Measurements from ENCODE around the gene CUZD1.
"Not testable (repeated sequence)": the region's sequence is repeated elsewhere in the genome, so short reads cannot be mapped to it uniquely, and the experiment has no call there.

The CUZD1 gene

DNA sequence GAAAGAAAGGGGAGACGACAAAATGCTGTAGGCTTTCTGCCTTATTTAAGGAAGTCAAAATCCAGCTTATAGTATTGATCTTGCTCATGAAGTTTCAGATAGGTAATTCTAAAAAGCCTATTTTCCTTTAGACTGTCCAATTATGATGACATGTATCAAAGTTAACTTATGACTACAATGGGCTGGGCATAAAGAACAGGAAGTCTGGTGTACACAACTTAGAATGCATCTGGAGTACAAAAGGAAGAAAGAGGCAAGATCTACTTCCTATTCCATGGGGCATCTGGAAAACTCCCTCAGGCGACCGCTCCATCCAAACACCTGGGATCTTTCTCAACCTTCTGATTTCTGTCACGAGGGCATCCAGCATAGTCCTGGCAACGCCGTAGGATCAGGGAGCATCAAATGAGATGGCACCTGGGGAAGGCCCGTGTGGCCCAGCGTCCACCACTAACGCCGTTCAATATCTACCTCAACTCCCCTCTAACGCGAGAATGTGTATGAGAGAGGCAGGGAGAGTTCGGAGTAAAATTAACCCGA is 33.2 kb upstream of the CUZD1 start:
- DNase-seq (ENCODE audit: low read depth) = peak; percentile 24
- H3K4me3 ChIP-seq (ENCODE audit: low read depth, low read length) = peak overlapping the region; percentile 76
- no peak for TF ChIP-seq CTCF (conservative IDR thresholded peaks at IDR 0.05; ENCODE audit: low read depth, low read length)

- no peak for DNase-seq (ENCODE audit: low read depth)
- no peak overlapping the region for H3K4me3 ChIP-seq (ENCODE audit: low read depth, low read length)
- TF ChIP-seq CTCF (conservative IDR thresholded peaks at IDR 0.05; ENCODE audit: low read depth, low read length) = no peak
Observed at GRCh38 chr10:122877264-122877663, 31.6 kb upstream of the CUZD1 start.

GRCh38 chr10:122876467-122876855 is 30.8 kb upstream of the CUZD1 start:
- TF ChIP-seq CTCF (conservative IDR thresholded peaks at IDR 0.05; ENCODE audit: low read depth, low read length) = no peak
- DNase-seq (ENCODE audit: low read depth) = no peak
- H3K4me3 ChIP-seq (ENCODE audit: low read depth, low read length) = no peak overlapping the region

- DNase-seq (ENCODE audit: low read depth) = peak; percentile 22
- TF ChIP-seq CTCF (conservative IDR thresholded peaks at IDR 0.05; ENCODE audit: low read depth, low read length) = no peak
- H3K4me3 ChIP-seq (ENCODE audit: low read depth, low read length) = no peak overlapping the region
Observed at GRCh38 chr10:122875843-122876466, 30.3 kb upstream of the CUZD1 start.

DNA sequence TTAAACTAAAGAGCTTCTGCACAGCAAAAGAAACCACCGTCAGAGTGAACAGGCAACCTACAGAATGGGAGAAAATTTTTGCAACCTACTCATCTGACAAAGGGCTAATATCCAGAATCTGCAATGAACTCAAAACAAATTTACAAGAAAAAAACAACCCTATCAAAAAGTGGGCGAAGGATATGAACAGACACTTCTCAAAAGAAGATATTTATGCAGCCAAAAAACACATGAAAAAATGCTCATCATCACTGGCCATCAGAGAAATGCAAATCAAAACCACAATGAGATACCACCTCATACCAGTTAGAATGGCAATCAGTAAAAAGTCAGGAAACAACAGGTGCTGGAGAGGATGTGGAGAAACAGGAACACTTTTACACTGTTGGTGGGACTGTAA is 26.3 kb upstream of the CUZD1 start:
- not testable (repeated sequence) for H3K4me3 ChIP-seq (ENCODE audit: low read depth, low read length); DNase-seq (ENCODE audit: low read depth)

DNA sequence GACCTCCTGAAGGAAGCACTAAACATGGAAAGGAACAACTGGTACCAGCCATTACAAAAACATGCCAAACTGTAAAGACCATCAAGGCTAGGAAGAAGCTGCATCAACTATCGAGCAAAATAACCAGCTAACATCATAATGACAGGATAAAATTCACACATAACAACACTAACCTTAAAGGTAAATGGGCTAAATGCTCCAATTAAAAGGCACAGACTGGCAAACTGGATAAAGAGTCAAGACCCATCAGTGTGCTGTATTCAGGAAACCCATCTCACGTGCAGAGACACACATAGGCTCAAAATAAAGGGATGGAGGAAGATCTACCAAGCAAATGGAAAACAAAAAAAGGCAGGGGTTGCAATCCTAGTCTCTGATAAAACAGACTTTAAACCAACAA is 23.1 kb upstream of the CUZD1 start:
- DNase-seq (ENCODE audit: low read depth); H3K4me3 ChIP-seq (ENCODE audit: low read depth, low read length): not testable (repeated sequence)

DNA sequence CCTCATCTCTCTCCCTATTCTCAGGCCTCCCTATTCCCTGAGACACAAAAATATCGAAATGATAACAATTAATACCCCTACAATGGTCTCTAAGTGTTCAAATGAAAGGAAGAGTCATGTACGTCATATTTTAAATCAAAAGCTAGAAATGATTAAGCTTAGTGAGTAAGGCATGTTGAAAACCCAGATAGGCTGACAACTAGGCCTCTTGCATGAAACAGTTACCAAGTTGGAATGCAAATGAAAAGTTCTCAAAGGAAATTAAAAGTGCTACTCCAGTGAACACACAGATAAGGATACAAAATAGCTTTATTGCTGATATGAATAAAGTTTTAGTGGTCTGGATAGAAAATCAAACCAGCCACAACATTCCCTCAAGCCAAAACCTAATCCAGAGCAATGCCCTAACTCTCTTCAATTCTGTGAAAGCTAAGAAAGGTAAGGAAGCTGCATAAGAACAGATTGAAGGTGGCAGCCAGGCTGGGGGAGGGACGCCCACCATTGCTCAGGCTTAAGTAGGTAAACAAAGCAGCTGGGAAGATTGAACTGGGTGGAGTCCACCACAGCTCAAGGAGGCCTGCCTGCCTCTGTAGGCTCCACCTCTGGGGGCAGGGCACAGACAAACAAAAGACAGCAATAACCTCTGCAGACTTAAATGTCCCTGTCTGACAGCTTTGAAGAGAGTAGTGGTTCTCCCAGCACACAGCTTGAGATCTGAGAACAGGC is 21.3 kb upstream of the CUZD1 start:
- DNase-seq (ENCODE audit: low read depth) = peak; percentile 24

GRCh38 chr10:122864901-122865300 is 19.2 kb upstream of the CUZD1 start:
- no peak for TF ChIP-seq CTCF (conservative IDR thresholded peaks at IDR 0.05; ENCODE audit: low read depth, low read length)
- no peak overlapping the region for H3K4me3 ChIP-seq (ENCODE audit: low read depth, low read length)
- DNase-seq (ENCODE audit: low read depth) = peak; percentile 54

More for the DNA sequence above, 21.3 kb upstream of the CUZD1 start:
- H3K4me3 ChIP-seq (ENCODE audit: low read depth, low read length) = not testable (repeated sequence)

Data from choroid plexus epithelial cell (primary cell).